NCI-H146 (cell line): ENCODE data around the gene HOMER1.

Source experiments
- DNase-seq: peaks from one replicate; lab custom pipeline; 2025; lab: John Stamatoyannopoulos, UW

Gene HOMER1

DNA sequence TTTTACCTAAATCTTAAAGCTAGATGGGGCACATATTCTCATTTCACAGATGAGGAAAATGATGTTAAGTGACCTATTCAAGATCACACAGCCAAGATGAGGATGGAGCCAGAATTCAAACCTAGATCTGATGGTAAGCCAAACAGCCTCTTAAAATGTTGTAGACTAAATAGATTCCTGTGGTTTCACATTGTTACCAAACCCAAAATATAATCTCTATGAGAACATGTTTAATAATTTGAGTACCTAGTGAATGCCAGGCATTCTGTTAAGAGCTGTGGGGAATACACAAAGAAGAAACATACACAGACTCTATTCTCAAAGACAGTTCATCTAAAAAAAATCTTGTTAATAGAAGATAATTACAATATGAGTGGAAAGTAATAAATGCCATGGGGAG lies 25.2 kb downstream of the HOMER1 start:
- DNase-seq, result no peak

GRCh38 chr5:79488058-79488457 lies 25.9 kb downstream of the HOMER1 start:
- no peak for DNase-seq

DNA sequence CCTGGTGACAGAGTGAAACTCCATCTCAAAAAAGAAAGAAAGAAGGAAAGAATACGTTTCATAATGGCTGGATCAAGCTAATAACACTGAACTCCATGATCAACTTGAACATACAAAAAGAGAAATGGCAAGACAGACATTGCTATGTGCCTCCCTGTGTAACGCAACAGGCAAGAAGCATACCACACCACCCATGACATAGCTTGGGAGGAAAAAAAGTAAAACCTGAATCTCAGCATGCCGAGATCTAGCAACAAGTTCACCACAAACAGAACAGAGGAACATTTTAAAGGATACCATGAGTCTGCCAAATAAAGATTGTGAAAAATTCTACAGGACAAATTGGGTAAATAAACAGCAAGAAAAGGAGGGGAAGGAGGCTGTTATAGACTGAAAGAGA lies 26.7 kb downstream of the HOMER1 start:
- no peak for DNase-seq

GRCh38 chr5:79486116-79486515 lies 27.8 kb downstream of the HOMER1 start:
- DNase-seq, result no peak

DNA sequence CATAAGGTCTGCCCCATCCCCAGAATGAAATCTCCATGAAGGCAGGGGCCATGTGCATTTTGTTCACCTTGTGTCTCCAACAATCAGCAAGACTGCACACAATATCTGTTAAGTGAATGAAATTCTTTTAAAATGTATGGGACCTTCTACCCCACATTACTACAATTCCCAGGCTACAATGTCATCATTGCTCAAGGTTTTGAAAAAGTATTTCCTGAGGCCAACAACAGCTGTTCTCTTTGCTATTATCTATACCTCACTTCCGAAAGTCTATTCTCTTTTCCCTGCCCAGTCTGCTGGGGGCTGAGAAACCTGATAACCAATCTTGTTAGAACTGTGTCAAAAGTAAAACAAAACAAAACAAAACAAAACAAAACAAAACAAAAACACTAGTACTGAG lies 29.2 kb downstream of the HOMER1 start:
- DNase-seq, result no peak

DNA sequence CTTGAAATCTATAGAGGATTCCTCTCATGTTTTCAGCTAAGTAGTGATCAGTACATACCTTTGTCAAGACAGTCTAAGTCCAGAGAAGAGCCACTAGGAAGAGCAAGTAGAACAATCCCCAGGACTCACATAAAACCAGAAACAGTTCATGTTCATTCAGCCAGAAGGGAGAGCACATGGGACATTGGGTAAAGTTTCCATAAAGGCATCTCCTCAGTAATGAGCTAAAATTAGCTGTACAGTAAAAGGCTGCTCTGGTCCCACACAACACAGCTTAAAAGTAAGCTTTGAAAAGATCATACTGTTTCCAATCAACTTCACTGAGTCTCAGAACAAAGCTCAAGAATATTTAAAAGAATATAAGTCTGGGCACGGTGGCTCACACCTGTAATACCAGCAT lies 32.4 kb downstream of the HOMER1 start:
- no peak for DNase-seq

DNA sequence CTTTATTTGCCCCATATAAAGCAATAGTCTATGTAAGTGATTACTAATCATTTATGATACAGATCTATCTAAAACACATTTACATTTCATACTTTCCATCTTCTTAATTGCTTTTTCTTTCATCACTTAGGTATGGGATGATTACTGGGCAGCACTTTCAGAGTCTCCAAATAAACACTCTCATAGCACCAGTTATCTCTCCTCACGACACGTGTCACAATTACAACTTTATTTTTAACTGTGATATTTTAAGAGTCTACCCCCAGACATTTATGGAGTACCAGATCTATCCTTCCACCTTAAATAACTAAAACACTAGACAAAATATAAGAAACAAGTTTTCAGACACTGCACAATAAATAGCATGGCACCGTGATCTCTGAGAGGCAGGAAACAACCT lies 32.9 kb downstream of the HOMER1 start:
- no peak for DNase-seq

- DNase-seq, result no peak
Observed at GRCh38 chr5:79475152-79475466, 38.8 kb downstream of the HOMER1 start.

GRCh38 chr5:79474367-79475151 lies 39.4 kb downstream of the HOMER1 start:
- no peak for DNase-seq

DNA sequence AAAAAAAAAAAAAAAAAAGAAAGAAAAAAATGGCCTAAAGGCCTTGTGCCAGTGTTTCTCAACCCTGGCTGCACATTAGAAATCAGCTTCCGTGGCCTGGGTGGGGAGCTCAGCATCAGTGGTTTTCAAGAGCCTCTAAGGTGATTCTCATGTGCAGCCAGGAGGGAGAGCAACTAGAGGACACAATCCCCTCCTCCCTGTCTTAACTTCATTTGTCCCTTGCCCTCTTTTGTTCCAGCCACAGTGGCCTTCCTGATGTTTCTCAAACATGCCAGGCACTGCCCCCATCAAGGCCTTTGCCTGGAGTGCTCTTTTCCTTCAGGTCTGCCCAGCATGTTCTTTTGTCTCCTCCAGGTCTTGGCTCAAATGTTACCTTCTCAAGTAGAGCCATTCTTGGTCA lies 42.4 kb downstream of the HOMER1 start:
- DNase-seq, result no peak

- DNase-seq, result peak; percentile 14
Observed at GRCh38 chr5:79464695-79465332, 49.1 kb downstream of the HOMER1 start.

DNA sequence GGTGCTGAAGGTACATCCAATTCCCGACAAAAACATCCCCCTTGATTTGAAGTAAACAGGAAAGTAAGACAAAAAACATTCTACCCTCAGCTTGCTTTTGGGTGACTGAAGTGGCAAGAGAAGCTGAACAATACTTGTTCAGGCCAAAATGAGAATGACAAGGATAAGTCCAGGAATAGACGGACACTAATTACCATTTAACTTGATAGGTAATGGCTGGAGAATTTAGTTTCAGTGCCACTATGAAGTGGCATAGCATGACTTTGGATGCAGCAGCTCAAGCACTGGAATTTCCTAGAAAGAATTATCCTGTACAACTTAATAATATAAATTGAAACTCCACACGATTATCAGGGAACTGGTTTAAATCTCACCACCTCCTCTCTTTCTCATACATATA lies 49.7 kb downstream of the HOMER1 start:
- DNase-seq, result no peak

DNA sequence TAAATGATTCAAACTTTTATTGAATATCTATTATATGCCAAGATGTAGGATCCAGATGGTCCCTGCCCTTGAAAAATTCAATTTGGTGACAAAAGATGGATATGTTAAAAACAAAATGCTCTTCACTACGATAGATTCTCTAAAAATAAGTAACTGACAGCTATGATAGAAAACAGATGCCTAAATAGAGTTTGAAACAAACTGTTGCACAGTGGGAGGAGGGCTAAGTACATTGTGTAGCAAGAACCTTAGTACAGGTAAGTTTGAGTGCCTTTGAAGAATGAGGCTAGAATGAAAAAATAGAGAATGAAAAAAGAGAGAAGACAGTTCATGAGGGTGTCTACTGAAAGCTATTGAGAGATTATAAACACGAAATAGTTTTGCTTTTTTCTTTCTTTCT lies 54.3 kb downstream of the HOMER1 start:
- DNase-seq, result no peak

- no peak for DNase-seq
Observed at GRCh38 chr5:79456890-79457583, 56.9 kb downstream of the HOMER1 start.

- DNase-seq, result no peak
Observed at GRCh38 chr5:79456400-79456799, 57.5 kb downstream of the HOMER1 start.

GRCh38 chr5:79454043-79454442 lies 59.9 kb downstream of the HOMER1 start:
- DNase-seq, result no peak

GRCh38 chr5:79448336-79448735 lies 65.6 kb downstream of the HOMER1 start:
- DNase-seq, result no peak

- no peak for DNase-seq
Observed at GRCh38 chr5:79436821-79437220, 77.1 kb downstream of the HOMER1 start.

DNA sequence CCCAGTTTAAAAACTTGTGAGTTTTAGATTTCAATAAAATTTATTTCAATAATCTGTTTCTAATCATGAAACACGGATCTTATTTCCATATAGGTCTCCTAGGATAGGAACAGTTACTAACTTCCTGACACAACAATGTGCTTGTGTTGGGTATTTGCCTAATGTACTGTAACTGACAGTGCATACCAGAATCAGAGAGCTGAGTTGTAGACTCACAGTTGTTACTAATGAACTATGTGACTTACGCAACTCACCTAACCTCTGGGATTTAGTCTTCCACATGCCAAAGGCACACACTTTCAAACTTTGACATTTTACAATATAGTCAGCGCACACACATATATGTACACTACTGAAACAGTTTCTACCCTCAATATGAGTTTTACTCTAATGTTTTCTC lies 77.7 kb downstream of the HOMER1 start:
- DNase-seq, result no peak

GRCh38 chr5:79430196-79430595 lies 83.7 kb downstream of the HOMER1 start:
- DNase-seq, result no peak

DNA sequence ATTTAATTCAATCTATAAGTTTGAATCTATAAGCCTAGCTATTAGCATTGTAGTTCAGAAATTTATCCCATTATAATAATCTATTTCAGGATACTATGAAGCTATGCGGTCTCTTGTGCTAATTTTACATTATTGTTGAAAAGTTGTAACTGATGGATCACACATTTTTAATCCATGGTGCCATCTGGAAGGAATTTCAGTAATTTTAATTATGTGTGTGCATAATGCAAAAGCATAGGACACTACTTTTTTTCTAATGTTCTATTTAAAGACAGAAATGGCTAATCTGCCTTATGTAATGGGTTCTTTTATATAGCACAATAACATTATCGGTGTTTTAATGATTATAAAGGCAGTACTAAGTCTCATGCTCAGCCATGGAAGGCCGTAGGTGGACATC lies 90.6 kb downstream of the HOMER1 start:
- DNase-seq, result no peak

- no peak for DNase-seq
Observed at GRCh38 chr5:79420248-79420647, 93.7 kb downstream of the HOMER1 start.

GRCh38 chr5:79418276-79418675 lies 95.7 kb downstream of the HOMER1 start:
- no peak for DNase-seq
